Fibroblast of lung (primary cell): ENCODE data around the gene FAM184A.

Experiments
- CTCF ChIP-seq, 2 donors: IDR thresholded peaks in 1 of 2; conservative IDR thresholded peaks in 1 of 2; 1 replicate in 1 of 2; 2 replicates in 1 of 2; pipeline ENCODE4 v1.5.1; 2011 to 2012; ENCODE audit warnings: low read length in 2 of 2, control low read depth in 1 of 2, inconsistent platforms in 1 of 2, low read depth in 1 of 2, mild to moderate bottlenecking in 1 of 2
- EZH2 ChIP-seq: IDR thresholded peaks from 2 replicates; pipeline ENCODE4 v1.5.1; 2012; ENCODE audit warnings: low read length, control low read depth, mild to moderate bottlenecking; ENCODE audit errors: missing control alignments

DNA sequence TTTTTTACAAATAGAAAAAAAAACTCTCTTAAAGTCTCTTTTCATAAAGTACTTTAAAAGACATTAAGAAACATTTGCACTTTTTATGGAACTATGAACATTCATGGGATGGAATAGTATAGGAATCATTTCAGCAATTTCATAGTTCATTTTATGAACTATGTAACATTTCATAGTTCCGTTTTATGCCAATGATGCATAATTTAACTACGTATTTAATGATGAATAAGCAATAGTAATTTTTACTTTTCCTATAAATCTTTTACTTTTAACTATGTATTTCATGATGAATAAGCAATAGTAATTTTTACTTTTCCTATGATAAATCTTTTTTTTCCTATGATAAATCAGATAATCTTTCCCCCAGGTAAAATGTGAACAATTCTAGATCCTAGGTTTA is 47.7 kb downstream of the FAM184A start:
- no peak for TF ChIP-seq CTCF (conservative IDR thresholded peaks at IDR 0.05 in 1 of 2, IDR thresholded peaks at IDR 0.05 in 1 of 2; ENCODE audit: low read depth in 1 of 2, low read length in 2 of 2)
- no peak for TF ChIP-seq EZH2
